SH-SY5Y (cell line): ENCODE measurements around the gene CACNA1B.

Source experiments
- GATA2 ChIP-seq: IDR thresholded peaks from 2 replicates; pipeline ENCODE4 v1.6.1; 2011; ENCODE audit warnings: mild to moderate bottlenecking, low read depth, low read length
- GATA3 ChIP-seq: IDR thresholded peaks from 2 replicates; pipeline ENCODE4 v1.6.1; 2011; ENCODE audit warnings: low read depth, mild to moderate bottlenecking, low read length, moderate library complexity

CACNA1B gene

DNA sequence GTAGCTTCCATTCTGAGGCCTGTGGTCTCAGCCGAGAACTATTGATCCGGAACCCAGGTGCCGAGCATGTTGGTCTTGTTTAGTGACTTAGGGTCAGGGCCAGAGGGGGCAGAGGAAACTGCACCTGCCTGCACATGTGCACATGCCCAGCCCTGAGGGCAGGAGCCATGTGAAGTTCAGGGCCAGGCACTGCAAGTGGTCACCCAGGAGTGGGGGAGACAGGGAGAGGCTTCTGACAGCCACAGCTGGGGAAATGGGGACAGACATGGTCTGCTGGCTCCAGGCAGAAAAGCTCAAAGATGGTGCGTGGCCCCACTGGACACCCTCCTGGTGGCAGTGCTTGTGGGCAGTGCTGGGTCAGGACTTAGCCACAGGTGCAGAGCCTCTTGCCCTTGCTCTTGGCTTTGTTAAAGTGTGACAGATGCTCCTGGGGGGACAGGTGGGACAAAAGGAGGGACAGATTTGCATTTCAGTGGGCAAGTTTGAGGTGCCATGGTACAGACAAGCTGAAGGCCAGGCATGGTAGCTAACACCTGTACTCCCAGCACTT lies 134.4 kb downstream of the CACNA1B start:
- no peak for TF ChIP-seq GATA3
- TF ChIP-seq GATA2 = no peak

DNA sequence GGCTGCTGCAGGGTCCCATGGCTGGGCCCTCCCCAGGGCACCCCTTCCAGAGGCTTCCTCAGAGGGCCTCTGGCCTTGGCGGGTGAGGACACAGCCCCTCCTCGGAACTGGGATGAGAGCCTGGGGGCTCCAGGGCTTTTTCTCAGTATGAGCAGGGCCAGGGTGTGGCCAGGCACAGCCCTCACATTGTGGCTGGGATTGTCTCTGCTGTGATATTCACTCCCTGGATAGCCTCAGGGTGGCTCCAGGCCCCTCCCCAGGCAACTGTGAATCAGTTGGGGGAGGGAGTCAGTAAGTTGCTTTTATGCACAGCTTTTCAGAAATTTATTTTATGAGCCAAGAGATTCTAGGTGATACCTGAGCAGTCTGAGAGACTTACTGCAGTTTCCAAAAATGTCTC lies 135.7 kb downstream of the CACNA1B start:
- TF ChIP-seq GATA3 (no peak), GATA2 (no peak)

DNA sequence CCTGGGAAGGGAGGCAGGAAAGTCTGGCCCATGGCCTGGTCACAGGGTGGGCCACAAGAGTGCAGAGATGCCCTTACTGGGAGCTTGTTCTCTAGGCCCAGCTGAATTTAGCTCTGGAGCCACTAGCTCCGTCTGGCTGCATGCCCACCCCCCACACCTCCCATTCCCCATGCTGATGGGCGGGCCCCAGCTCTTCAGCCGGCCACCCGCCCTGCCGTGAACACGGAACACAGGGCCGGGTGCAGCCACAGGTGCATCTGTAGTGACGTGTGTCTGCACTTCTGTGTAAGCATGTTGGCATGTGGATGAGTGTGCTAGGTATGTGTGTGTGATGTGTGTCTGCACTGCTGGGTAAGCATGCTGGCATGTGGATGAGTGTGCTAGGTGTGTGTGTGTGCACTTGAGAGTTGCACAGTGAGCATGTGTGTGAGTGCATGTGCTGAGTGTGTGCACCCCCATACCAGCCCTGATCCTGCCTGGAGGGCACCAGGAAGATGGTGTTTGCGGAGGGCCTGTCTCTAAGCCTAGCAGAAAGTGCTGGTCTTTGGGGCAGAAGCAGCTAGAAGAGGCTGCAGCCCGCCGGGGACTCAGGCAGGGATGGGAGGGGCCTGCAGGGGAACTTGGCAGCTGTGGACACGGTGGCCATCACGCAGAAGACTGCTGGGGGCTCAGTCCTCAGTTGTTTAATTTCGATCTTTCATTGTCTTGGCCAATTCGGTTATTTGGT lies 136.4 kb downstream of the CACNA1B start:
- TF ChIP-seq GATA2 (no peak), GATA3 (no peak)

DNA sequence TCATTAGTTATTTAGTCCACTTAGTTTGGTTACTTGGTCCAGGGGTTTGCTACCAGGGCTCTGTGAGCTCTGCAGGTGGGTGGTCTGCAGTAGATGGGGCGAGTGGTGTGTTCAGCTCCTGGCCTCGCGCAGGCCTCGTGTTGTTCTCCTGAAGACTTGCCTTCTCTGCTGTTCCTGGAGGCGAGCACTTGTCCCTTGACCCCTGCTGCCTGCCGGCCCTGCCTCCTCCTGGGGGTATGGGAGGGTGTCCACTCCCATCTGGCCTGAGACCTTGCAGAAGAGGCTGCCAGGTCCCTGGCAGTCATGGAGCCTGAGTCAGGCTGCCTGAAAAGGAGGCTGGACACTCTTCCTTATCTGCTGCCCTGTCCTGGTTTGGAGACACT lies 137.0 kb downstream of the CACNA1B start:
- TF ChIP-seq GATA2 = no peak
- TF ChIP-seq GATA3 = no peak

DNA sequence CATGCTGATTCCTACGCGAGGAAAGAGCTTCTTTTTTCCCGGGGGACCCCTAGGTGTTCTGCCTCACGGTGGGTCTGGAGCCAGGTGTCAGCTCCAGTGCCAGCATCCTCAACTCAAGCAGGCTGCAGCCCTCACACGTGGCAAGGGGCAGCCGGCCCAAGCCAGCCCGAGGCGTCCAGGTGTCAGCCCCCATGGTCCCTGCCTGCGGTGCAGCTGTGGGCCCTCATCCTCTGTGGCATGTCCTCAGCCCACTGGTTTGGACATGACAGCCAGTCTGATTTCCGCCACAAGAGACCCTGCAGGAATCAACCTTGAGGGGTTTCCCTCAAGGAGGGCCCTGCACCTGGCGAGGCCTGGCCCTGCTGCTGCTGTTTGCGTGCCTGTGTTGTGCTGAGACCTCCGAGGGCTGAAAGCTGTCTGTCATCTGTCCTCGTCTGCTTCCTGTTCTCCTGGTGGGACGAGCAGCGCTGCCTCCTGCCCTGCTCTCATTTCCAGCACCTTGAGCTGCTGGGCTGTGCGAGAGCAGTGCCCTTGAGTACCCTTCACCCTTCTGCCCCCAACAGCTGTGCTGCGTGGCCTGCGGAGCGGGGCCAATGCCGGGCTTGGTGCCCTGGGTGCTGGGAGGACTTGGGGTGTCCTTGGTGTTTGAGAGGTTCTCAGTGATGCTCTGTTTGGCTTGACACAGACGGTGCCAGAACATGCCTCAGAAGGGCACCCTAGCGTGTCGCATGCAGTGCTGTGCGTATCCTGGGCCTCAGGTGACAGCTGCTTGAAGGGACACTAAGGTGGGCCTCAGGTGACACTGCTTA lies 137.6 kb downstream of the CACNA1B start:
- TF ChIP-seq GATA2 (no peak), GATA3 (no peak)

DNA sequence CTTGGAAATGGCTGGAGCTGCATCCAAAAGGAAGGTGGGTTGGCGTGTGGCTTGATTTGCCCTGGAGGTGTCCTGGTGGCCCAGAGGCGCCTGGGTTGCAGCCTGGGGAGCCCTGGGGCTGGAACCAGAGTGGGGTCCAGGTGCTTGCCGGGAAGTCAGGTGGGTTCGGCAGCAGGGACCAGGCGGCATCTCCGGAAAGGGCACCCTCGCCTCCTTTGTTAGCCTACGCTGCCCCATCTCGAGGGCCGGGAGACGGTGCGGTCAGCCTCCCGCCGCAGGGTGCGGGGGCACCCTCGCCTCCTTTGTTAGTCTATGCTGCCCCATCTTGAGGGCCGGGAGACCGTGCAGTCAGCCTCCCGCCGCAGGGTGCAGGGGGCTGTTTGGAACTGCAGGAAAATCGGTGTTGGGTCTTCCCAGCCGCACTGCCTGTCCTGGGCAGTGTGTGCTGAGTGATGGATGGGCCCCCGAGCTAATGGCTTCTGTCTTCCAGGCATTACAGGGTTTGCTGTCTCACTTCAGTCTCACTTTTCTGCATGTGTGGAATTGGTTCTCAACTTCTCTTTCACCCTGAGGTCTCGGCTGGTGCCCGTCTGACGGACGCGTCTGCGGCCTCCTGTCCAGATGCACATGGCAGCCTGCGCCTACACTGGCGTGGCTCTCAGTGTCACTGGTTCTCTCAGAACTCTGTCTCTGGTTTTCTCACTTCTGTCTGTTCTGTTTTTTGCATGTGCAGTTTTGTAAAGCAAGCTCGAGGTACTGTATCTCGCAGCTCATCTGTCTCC lies 139.0 kb downstream of the CACNA1B start:
- TF ChIP-seq GATA3 (no peak), GATA2 (no peak)

DNA sequence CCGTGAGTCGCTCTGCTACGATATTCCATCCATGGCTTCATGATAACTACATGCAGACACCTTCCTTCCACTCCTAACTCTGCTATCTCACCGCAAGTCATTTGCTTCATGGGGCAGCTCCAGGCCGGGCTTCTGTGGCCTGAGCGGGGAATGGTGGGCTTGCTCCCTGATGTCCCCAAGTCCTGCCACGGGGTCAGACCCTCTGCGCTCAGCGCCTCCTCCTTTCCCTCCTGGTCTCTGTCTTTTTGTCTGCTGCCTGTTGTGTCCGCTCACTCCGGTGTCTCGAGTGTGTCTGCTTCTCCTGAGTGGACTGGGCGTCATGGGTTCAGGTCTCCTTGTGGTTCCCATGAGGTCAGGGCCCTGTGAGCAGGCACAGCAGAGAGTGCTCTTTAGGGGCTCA lies 139.6 kb downstream of the CACNA1B start:
- no peak for TF ChIP-seq GATA2
- no peak for TF ChIP-seq GATA3

DNA sequence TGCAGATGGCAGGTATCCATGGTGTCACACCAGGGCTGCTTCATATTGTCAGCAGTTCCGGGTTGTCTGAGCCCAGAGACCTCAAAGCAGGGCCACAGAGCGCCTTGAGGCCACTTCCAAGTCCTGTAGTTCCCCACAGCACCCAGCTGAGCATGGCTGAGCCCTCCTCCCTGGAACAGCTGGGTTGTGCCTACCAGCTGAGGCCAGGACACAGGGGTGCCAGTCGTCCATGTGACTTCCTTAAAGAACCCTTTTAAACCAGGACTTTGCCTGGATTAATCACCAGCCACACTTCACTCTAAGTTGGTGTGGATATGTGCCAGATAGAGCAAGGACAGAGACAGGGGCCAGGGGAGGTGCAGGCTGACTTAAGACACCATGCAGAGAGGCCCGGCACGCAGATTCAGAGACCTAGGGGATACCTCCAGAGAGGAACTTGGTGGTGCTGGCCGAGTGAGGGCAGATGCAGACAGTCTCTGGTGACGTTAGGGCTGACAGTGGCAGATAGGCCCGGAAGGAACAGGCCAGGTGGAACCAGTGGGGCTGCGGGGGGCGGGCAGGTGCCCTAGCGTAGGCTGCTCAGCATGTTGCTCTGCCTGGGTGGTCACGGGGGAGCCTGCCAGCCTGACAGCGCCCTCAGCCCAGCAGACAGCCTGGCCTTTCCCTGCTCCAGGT lies 142.7 kb downstream of the CACNA1B start:
- TF ChIP-seq GATA2 = no peak
- no peak for TF ChIP-seq GATA3

DNA sequence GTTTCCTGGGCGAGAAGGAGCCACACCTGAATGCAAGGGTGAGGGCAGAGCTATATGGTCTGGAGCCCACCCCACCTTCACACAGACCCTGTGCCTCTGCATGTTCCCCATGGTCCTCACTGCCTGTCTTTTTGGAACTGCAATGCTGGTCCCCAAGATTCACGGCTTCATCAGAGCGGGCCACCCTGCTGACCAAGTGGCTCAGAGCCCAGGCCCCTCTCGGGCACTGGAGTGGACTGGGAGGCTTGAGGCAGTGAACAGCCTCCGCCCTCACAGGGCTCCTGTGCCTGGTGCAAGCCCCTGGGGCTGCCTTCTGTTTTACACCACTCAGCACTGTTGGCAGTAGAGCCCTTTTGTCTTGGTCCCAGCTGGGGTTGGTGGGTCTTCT lies 143.2 kb downstream of the CACNA1B start:
- TF ChIP-seq GATA3 (no peak), GATA2 (no peak)

DNA sequence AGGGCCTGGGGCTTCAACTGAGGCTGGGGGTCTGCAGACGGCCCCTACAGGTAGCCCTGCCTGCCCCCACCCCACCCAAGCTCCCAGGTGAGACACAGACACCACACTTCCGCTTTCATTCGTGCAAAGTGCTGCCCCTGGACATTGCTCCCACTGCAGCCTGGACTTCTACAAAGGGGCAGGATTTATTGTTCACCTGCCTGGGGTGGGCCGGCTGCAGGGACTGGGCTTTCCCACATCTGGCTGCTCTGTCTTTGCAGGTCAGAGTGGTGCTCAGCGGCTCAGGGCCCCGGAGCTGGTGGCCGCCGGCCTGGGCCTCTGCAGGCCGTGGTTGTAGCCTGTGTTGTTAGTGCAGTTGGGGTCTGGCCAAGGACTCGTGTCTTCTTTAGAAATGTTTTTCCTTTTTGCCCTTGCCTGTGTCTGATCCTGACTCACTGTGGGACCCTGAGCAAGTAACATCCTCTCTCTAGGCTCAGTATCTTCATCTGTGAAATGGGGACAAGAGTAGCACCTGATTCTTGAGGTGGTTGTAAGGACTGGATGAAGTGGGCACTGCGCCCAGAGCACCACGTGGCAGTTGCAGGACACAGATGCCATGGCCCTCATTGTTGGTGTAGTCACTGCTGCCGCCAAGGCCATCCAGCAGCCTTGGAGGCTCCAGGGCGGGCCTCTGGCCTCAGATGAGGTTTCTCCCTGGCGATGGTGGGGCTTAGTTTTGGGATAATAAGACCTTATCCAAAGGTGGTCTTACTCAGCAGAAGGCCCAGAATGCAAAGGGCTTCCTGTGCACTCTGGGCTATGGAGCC lies 143.9 kb downstream of the CACNA1B start:
- TF ChIP-seq GATA3 (no peak), GATA2 (no peak)

DNA sequence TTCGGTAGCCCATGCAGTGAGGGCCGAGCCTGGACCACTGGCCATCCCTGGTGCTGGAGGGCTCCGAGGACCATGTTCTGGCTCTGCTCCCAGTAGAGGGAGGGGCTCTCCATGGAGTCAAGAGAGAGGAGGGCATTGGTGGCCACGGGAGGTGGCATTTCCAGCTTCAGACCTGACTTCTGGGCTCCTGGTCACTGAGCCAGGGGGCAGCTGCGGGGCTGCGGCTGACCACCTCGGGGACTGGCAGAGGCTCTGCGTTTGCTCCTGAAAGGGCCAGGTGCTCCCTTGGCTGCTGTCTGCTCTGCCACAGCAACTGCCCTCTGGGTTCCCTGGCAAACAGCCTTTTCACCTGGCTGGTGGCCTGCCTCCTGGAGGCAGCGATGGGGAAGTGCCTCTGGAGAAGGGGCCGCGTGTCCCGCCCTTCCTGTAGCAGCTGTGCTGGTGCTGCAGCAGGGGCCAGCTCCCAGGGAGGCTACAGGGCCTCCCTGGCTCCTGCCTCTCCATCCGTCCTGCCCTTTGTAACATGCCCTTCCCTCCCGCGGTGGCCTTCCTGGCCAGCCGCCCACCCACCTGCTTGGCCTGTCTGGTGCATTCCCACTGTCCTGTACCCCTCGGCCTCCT lies 144.6 kb downstream of the CACNA1B start:
- TF ChIP-seq GATA3 = no peak
- TF ChIP-seq GATA2 = no peak

DNA sequence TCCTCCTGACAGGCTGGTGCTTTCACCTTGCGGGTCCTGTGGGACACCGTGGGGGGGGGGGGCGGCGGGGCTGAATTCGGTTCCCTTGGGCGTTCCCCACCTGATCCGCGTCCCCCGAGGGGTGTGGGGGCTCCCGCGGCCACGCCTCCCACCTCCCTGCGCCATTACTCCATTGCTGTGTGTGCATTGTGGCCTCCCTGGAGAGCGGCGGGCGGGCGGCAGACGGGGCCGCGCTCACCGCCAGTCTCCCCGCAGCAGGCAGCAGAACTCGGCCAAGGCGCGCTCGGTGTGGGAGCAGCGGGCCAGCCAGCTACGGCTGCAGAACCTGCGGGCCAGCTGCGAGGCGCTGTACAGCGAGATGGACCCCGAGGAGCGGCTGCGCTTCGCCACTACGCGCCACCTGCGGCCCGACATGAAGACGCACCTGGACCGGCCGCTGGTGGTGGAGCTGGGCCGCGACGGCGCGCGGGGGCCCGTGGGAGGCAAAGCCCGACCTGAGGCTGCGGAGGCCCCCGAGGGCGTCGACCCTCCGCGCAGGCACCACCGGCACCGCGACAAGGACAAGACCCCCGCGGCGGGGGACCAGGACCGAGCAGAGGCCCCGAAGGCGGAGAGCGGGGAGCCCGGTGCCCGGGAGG lies 145.3 kb downstream of the CACNA1B start:
- TF ChIP-seq GATA3 = no peak
- TF ChIP-seq GATA2 = no peak
